Measurements from ENCODE around the gene CLDN20.

GRCh38 chr6:155297669-155298068 lies 33.9 kb downstream of the CLDN20 start:
- no peak for TF ChIP-seq CTCF (conservative IDR thresholded peaks at IDR 0.05; ENCODE audit: low read depth, low read length)
- no peak for TF ChIP-seq CEBPB (IDR thresholded peaks at IDR 0.05; ENCODE audit: low read depth, low read length)
- no peak for TF ChIP-seq RAD21 (IDR thresholded peaks at IDR 0.05; ENCODE audit: low read length)
- no peak for TF ChIP-seq POLR2A (IDR thresholded peaks at IDR 0.05; ENCODE audit: low read depth, low read length)
- no peak for TF ChIP-seq BHLHE40 (IDR thresholded peaks at IDR 0.05; ENCODE audit: low read depth, low read length)
- TF ChIP-seq MAZ (IDR thresholded peaks at IDR 0.05; ENCODE audit: borderline replicate concordance, low read depth, low read length): no peak
- no peak for TF ChIP-seq RFX5 (IDR thresholded peaks at IDR 0.05; ENCODE audit: low read depth, low read length)
- no peak for TF ChIP-seq MAFK (IDR thresholded peaks at IDR 0.05; ENCODE audit: low read depth, low read length)
- TF ChIP-seq USF2 (IDR thresholded peaks at IDR 0.05; ENCODE audit: low read depth, low read length): no peak
- TF ChIP-seq SMC3 (IDR thresholded peaks at IDR 0.05; ENCODE audit: low read depth, low read length): no peak
- no peak for TF ChIP-seq RCOR1 (IDR thresholded peaks at IDR 0.05; ENCODE audit: insufficient replicate concordance, low read length)

All from IMR-90 (cell line).